Ovary (tissue), 9 donors: ENCODE data around the gene LAMA1. TPM values are rescaled to one million over a fixed set of nuclear protein-coding genes. Genes with fewer than 3 reads are reported as not detected.

ENCODE experiments used
- DNase-seq, 5 donors: peaks; one replicate each; pipeline ENCODE4 v3.0.0-alpha.2; 2019 to 2020
- H3K27ac ChIP-seq, 2 donors: fragments of 200-600 bp; one replicate each; pipeline versions ENCODE4 v1.5.1 to v1.8.0; 2019 to 2022
- H3K27me3 ChIP-seq: fragments of 200-600 bp; one replicate; pipeline ENCODE4 v1.8.0; 2022
- H3K36me3 ChIP-seq: fragments of 200-600 bp; sonication (generic); one replicate; pipeline ENCODE4 v1.5.1; 2019
- H3K4me1 ChIP-seq: one replicate; pipeline ENCODE4 v1.8.1; 2013; ENCODE audit warnings: mild to moderate bottlenecking, moderate library complexity; ENCODE audit not compliant: insufficient read depth
- H3K4me3 ChIP-seq: fragments of 200-600 bp; sonication (generic); one replicate; pipeline ENCODE4 v1.5.1; 2017
- H3K9me3 ChIP-seq, 2 donors: fragments of 200-600 bp in 1 of 2; sonication (generic) in 1 of 2; one replicate each; pipeline versions ENCODE4 v1.5.1 to v1.8.1; 2013 to 2019; ENCODE audit warnings: mild to moderate bottlenecking in 1 of 2, moderate library complexity in 1 of 2
- CTCF ChIP-seq, 3 donors: fragments of 450-650 bp in 2 of 3; fragments of 200-600 bp in 1 of 3; IDR thresholded peaks; one replicate each; pipeline versions ENCODE4 v1.5.1 to v1.8.0; 2016 to 2022; ENCODE audit warnings: antibody characterized with exemption in 3 of 3, mild to moderate bottlenecking in 1 of 3
- EP300 ChIP-seq: sonication (generic); formaldehyde crosslinking; IDR thresholded peaks from one replicate; pipeline ENCODE4 v1.6.1; 2017; ENCODE audit warnings: antibody characterized with exemption
- POLR2A ChIP-seq: fragments of 450-650 bp; IDR thresholded peaks from one replicate; pipeline ENCODE4 v1.6.1; 2017; ENCODE audit warnings: antibody characterized with exemption, mild to moderate bottlenecking, moderate library complexity
- WGBS, 3 donors: extraction: QIAGEN DNeasy Blood & Tissue Kit in 1 of 3; methylation state at CpG; one replicate each; pipeline versions ENCODE4 v1.1.5 to v1.1.7; 2013 to 2017; 5-methylcytosine and 5-hydroxymethylcytosine counted together
- intact Hi-C, 4 donors: fragments of 100-400 bp; cut with DNase I; formaldehyde crosslinking; loops; one replicate each; pipeline versions ENCODE4 v1.11.0 to v1.15.1; 2022 to 2023
- polyA plus RNA-seq, 2 donors: library from polyadenylated mRNA; stranded (reverse); fragments of 200-250 nt in 1 of 2; fragments of 350-450 nt in 1 of 2; fragmentation: Illumina TruSeq in 1 of 2; extraction: RNeasy Lipid Tissue Mini Kit (QIAGEN cat#74804) in 1 of 2; gene quantifications; one replicate each; pipeline ENCODE4 v1.2.3, GENCODE V29; 2013 to 2014
- total RNA-seq, 7 donors: library from RNA; depleted of rRNA in 2 of 7; stranded (reverse); fragments of >200 nt in 2 of 7; fragmentation: NEBNext Ultra II Directional in 3 of 7; extraction: Animal tissue kit (Norgen Biotek cat#: 25700) in 3 of 7; gene quantifications; one replicate each; pipeline versions ENCODE4 v1.1.0 to v1.2.4, GENCODE V29; 2016 to 2023
- donor health status: DM: no; HTN: no; CAD: no; lungs with moderate emphysema.
- donor health status: DM: no; HTN: no; CAD: no.
- donor health status: Bipolar disorder and iron deficiency.
- donor health status: DM: yes; HTN: yes; CAD: no.
- donor health status: DM: no; HTN: no; CAD: no.
- donor health status: DM: yes; HTN: yes; CAD: no.

LAMA1 gene
- total and polyA plus RNA-seq, 9 donors: 1.1 to 10.8 (median 3.8) TPM

- H3K9me3 ChIP-seq: no peaks in the 10 kb centered on the region
- H3K4me1 ChIP-seq: no peaks in the 10 kb centered on the region
- H3K27me3 ChIP-seq: no peaks in the 10 kb centered on the region
- no peak overlapping the region for H3K27ac ChIP-seq
- H3K36me3 ChIP-seq: no peaks in the 10 kb centered on the region
- TF ChIP-seq CTCF (IDR thresholded peaks at IDR 0.05) (no peak), POLR2A (no peak), EP300 (no peak)
- intact Hi-C loops: no loop called here
- no peak for DNase-seq
- 82 to 91% (median 86%) methylated on average over 10 of the region's 10 CpGs for WGBS, 3 donors
- H3K4me3 ChIP-seq: no peak overlapping the region
These were observed 40.6 kb upstream of the LAMA1 start for GRCh38 chr18:7158216-7158615.

- Histone ChIP-seq H3K27ac (no peak overlapping the region), H3K4me3 (no peak overlapping the region), H3K9me3 (no peaks in the 10 kb centered on the region), H3K4me1 (no peaks in the 10 kb centered on the region), H3K36me3 (no peaks in the 10 kb centered on the region), H3K27me3 (no peaks in the 10 kb centered on the region)
- no peak for TF ChIP-seq CTCF (IDR thresholded peaks at IDR 0.05)
- TF ChIP-seq POLR2A: no peak
- no peak for TF ChIP-seq EP300
- DNase-seq: no peak
- 60 to 64% (median 61%) methylated on average over 3 of the region's 3 CpGs for WGBS, 3 donors
- intact Hi-C loops: no loop called here
These were observed 40.2 kb upstream of the LAMA1 start for GRCh38 chr18:7157760-7158159.

GRCh38 chr18:7155887-7156286, 38.3 kb upstream of the LAMA1 start:
- no peaks in the 10 kb centered on the region for H3K4me1 ChIP-seq
- WGBS, 3 donors: 88 to 93% (median 91%) methylated on average over 8 of the region's 8 CpGs
- no peak for DNase-seq

DNA sequence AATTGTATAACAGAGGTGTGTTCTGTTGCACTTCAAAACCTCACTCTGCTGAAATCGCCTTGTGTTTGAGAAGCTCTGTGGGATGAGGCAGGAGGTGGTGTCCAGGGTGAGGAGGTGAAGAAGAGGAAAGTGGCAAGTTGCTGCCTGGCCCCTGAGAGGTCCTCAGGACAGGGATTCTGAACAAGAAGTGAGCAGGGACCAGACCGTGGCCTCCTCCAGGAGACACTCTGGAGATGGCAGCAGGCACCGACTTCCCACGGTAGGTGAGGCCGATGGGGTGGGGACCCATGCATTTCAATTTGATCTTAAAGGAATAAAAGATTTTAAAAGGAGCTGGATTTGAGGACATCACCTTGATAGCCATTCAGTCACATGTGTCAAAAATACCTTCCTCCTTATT, 37.5 kb upstream of the LAMA1 start:
- WGBS, 3 donors: 85 to 96% (median 95%) methylated on average over 5 of the region's 5 CpGs
- no peaks in the 10 kb centered on the region for H3K4me1 ChIP-seq
- no peak overlapping the region for H3K27ac ChIP-seq
- no peaks in the 10 kb centered on the region for H3K9me3 ChIP-seq
- no peak for DNase-seq
- H3K36me3 ChIP-seq: no peaks in the 10 kb centered on the region
- H3K4me3 ChIP-seq: no peak overlapping the region
- no peaks in the 10 kb centered on the region for H3K27me3 ChIP-seq
- intact Hi-C loops: no loop called here
- no peak for TF ChIP-seq POLR2A
- no peak for TF ChIP-seq EP300
- TF ChIP-seq CTCF (IDR thresholded peaks at IDR 0.05): no peak

More at GRCh38 chr18:7155887-7156286, 38.3 kb upstream of the LAMA1 start:
- H3K36me3 ChIP-seq: no peaks in the 10 kb centered on the region
- no peaks in the 10 kb centered on the region for H3K27me3 ChIP-seq
- no peak overlapping the region for H3K27ac ChIP-seq
- intact Hi-C loops: no loop called here
- H3K9me3 ChIP-seq: no peaks in the 10 kb centered on the region
- TF ChIP-seq POLR2A (no peak), EP300 (no peak), CTCF (IDR thresholded peaks at IDR 0.05) (no peak)
- H3K4me3 ChIP-seq: no peak overlapping the region

GRCh38 chr18:7152440-7152839, 34.8 kb upstream of the LAMA1 start:
- Histone ChIP-seq H3K9me3 (no peaks in the 10 kb centered on the region), H3K4me3 (no peak overlapping the region), H3K36me3 (no peaks in the 10 kb centered on the region), H3K27ac (no peak overlapping the region), H3K4me1 (no peaks in the 10 kb centered on the region), H3K27me3 (no peaks in the 10 kb centered on the region)
- intact Hi-C loops: no loop called here
- TF ChIP-seq POLR2A (no peak), CTCF (IDR thresholded peaks at IDR 0.05) (no peak), EP300 (no peak)
- WGBS, 3 donors: 68 to 90% (median 79%) methylated on average over 1 of the region's 1 CpG
- DNase-seq: no peak
